Measurements from ENCODE around the gene CHRM2.

DNA sequence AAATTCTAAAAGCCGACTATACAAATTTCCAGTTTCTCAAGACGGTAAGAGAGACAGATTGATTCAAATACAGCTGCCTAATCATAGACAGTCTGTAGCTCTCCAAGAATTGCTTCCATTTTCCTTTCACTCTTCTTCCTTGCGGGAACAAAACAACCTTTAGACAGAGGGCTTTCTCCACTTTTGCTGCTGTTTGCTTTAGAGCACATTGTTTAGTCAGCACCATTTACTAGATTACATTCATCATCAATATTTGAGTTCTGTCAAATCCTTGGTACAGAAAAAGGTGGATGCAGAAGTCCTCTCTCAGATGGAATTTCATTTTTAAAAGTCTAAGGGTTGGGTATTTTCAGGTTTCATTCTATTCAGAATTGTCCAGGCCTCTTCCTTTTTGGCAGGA lies 137.4 kb downstream of the CHRM2 start:
- TF ChIP-seq, protein P1, sequence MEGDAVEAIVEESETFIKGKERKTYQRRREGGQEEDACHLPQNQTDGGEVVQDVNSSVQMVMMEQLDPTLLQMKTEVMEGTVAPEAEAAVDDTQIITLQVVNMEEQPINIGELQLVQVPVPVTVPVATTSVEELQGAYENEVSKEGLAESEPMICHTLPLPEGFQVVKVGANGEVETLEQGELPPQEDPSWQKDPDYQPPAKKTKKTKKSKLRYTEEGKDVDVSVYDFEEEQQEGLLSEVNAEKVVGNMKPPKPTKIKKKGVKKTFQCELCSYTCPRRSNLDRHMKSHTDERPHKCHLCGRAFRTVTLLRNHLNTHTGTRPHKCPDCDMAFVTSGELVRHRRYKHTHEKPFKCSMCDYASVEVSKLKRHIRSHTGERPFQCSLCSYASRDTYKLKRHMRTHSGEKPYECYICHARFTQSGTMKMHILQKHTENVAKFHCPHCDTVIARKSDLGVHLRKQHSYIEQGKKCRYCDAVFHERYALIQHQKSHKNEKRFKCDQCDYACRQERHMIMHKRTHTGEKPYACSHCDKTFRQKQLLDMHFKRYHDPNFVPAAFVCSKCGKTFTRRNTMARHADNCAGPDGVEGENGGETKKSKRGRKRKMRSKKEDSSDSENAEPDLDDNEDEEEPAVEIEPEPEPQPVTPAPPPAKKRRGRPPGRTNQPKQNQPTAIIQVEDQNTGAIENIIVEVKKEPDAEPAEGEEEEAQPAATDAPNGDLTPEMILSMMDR (IDR thresholded peaks at IDR 0.05) = no peak
- TF ChIP-seq ZFX (IDR thresholded peaks at IDR 0.05; ENCODE audit: borderline replicate concordance) = no peak
